Activated CD8-positive, alpha-beta memory T cell treated with anti-CD3 and anti-CD28 coated beads for 24 hours (primary cell): Measurements from ENCODE around the gene SLC4A9.
"Not testable (repeated sequence)": the region's sequence is repeated elsewhere in the genome, so short reads cannot be mapped to it uniquely, and the experiment has no call there.

ENCODE experiments used
- DNase-seq: peaks from one replicate; pipeline ENCODE4 v3.0.0-alpha.2; 2020

Gene SLC4A9

GRCh38 chr5:140401362-140402257 is 41.6 kb downstream of the SLC4A9 start, which contains the start of gene ANKHD1:
Gene ANKHD1, plus strand, starts transcription at chr5:140401833. Its CDS starts 135 bp downstream, at chr5:140401968.
- DNase-seq = peak; percentile 94

DNA sequence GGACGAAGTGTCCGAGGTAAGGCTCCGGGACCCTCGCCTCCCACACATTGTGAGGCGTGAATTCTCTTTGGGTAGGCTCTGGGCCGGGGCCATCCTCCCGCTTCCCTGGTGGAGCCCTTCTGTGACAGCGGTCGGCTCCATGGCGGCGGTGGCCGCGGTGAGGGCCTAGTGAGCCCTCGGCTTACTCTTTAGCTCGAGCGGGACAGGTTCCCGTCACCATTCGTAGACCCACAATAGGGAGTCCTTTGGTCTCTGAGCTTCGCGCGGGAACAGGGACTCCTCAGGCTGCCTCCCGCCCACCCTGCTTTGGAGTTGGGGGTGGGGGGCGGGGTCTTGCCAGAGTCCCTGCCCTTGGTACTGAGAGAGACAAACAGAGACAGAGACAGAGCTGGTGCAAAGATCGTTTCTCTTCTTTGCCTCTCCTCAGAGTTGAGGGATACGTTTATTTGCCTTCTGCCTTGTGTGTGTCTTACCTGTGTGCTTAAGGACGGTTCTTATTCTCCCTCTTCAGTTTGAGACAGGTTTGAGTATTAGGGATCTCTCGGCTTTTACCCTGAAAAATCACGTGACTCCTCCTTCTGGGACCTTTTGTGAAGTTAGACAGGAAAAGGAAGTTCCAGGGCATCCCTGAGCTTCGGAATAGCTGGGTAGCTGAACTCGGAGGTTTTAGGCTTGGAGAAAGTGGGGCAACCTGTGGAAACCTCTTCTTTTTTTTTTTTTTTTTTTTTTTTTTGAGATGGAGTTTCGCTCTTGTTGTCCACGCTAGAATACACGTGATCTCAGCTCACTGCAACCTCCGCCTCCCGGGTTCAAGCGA is 42.5 kb downstream of the SLC4A9 start:
- DNase-seq = peak; percentile 82

GRCh38 chr5:140403613-140404012 is 43.6 kb downstream of the SLC4A9 start:
- no peak for DNase-seq

DNA sequence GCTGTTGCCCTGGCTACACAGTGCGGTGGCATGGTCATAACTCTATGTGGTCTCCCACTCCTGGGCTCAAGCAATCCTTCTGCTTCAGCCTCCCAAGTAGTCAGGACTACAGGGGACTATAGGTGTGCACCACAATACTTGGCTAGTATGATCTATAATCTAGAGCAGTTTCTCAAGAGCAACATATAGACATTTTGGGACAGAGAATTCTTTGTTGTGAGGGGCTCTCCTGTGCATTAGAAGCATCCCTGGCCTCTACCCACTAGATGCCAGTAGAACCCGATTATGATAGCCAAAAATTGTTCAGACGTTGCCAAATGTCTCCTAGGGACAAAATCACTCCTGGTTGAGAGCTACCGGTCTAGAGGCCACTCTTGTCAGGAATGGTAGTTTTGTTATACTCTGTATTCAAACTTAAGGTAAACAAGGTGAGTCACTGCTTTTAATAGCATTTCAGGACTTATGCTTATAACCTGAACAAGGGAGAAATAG is 48.8 kb downstream of the SLC4A9 start:
- no peak for DNase-seq

GRCh38 chr5:140413230-140413629 is 53.2 kb downstream of the SLC4A9 start:
- no peak for DNase-seq

DNA sequence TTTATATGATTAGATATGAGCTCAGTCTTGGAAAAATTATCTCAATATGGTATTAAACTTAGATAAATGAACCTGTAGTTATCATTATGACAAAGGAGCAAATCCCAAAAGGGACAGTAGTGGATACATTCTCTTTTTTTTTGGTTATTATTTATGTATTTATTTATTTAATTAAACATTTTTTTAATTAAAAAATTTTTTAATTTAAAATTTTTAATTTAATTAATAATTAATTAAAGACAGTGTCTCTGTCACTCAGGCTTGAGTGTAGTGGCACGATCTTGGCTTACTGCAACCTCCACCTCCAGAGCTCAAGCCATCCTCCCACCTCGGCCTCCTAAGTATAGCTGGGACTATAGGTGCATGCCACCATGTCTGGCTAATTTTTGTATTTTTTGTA is 57.2 kb downstream of the SLC4A9 start:
- DNase-seq = no peak

DNA sequence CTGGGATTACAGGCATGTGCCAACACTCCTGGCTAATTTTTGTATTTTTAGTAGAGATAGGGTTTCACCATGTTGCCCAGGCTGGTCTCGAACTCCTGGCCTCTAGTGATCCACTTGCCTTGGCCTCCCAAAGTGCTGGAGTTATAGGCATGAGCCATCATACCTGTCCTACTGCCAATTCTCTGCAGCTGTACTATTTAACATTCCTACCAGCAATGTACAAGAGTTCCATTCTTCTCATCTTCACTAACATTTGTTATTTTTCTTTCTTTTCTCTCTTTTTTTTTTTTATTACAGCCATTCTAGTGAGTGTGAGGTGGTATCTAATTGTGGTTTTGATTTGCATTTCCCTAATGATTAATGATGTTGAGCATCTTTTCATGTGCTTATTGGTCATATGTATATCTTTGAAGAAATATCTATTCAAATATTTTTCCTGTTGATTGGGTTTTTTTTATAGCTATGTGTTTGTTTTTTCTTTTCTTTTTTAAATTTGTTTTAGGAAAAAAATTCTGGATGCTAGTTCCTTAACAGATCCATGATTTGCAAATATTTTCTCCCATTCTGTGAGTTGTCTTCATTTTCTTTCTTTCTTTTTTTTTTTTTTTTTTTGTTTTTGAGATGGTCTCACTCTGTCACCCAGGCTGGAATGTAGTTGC is 59.0 kb downstream of the SLC4A9 start:
- DNase-seq = no peak

- DNase-seq = no peak
Observed at GRCh38 chr5:140420226-140420570, 60.2 kb downstream of the SLC4A9 start.

DNA sequence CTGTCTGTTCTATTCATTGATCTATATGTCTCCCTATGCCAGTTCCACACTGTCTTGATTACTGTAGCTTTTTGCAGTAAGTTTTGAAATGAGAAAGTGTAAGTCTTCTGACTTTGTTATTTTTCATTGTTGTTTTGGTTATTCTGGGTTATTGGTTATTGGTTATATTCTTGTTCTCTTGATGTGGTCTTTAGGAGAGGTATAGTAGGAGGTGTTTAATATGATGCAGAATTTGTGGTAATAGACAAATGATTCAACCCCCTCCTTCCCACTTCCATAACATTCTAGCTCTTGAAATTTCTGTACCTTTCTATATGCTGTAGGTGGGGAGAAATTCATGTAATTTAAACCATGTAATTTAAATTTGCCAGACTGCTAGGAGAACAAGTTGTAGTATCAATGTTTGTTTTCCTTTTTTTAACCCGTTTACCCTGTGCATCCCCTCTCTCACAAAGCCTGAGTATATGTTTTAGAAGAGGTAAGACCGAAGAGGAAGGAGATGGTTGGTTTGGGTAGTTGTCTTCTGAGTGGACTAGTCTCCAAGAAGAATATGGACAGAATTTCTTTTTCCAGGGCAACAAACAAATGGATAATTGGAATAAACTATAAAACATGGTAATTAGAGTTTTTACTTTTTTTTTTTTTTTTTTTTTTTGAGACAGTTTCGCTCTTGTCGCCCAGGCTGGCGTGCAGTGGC is 60.8 kb downstream of the SLC4A9 start:
- DNase-seq = no peak

- DNase-seq = not testable (repeated sequence)
Observed at GRCh38 chr5:140421375-140421774, 61.4 kb downstream of the SLC4A9 start.

DNA sequence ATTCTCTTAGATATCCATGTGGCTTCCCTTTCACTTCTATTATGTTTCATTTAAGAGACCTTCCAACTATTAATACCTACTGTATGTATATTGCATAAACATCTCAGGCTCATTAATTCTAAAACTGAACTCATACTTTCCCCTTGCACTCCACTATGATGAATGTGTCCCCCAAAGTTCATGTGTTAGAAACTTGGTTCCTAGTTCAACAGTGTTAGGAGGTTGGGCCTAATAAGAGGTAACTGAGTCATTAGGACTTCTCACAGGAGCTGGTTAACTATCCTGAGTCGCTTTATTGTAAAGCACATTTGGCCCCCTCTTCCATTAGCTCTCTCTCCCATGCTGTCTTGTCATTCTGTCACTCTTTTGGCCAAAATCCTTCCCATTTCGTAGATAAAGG is 63.6 kb downstream of the SLC4A9 start:
- no peak for DNase-seq

- DNase-seq = no peak
Observed at GRCh38 chr5:140424135-140424534, 64.1 kb downstream of the SLC4A9 start.
